H1 (cell line): ENCODE data around the gene TACSTD2.

ENCODE experiments used
- GABPA ChIP-seq: IDR thresholded peaks from 2 replicates; pipeline ENCODE4 v1.6.1; 2011; ENCODE audit warnings: mild to moderate bottlenecking, low read length, moderate library complexity, borderline replicate concordance; ENCODE audit not compliant: insufficient read depth
- RAD21 ChIP-seq, 2 experiments: IDR thresholded peaks in 1 of 2; conservative IDR thresholded peaks in 1 of 2; 2 replicates each; pipeline ENCODE4 v1.6.1; 2011; ENCODE audit warnings: low read depth in 2 of 2, low read length in 2 of 2, improper control_type of control experiment in 1 of 2, inconsistent platforms in 1 of 2, mild to moderate bottlenecking in 1 of 2, moderate library complexity in 1 of 2
- SP4 ChIP-seq: IDR thresholded peaks from 2 replicates; pipeline ENCODE4 v1.6.1; 2012; ENCODE audit warnings: low read length, inconsistent platforms

DNA sequence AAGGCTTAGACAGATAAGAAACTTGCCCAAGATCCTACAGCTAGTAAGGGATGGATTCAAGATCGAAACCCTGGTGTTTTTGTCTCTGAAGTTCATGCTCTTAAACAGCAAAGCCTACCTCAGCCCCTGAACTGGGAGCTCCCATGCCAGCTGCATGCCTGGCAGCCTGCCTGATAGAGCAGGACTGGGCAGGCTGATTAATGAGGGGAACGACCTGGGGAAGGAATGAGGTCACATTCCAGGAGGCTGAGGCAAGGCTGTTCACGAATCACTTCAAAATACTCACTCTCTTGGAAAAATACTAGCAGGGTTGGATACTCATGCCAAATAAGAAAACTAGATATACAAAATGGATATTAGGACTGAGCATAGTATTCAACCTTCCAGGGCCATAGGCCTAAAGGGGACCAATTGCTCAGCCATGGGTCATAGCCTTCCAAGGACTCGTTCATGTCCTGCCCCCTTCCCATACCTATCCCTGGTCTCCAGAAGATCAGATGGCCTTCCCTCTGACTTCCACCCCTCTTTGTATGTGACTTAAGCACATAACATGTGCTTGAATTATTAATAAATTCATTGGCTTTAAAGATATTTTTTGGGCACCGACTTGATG lies 15.6 kb upstream of the TACSTD2 start:
- TF ChIP-seq GABPA: no peak
- TF ChIP-seq RAD21 (IDR thresholded peaks at IDR 0.05 in 1 of 2, conservative IDR thresholded peaks at IDR 0.05 in 1 of 2; ENCODE audit: low read depth in 2 of 2, low read length in 2 of 2): no peak
- no peak for TF ChIP-seq SP4
